HG03064 (cell line): Measurements from ENCODE around the gene BSND.
"Not testable (repeated sequence)": the region's sequence is repeated elsewhere in the genome, so short reads cannot be mapped to it uniquely, and the experiment has no call there.

ENCODE experiments used
- ATAC-seq: cut with Tn5 transposase; IDR thresholded peaks from one replicate; pipeline ENCODE4 v1.9.1; 2021; ENCODE audit warnings: low read depth; ENCODE audit not compliant: unreplicated experiment

The BSND gene

DNA sequence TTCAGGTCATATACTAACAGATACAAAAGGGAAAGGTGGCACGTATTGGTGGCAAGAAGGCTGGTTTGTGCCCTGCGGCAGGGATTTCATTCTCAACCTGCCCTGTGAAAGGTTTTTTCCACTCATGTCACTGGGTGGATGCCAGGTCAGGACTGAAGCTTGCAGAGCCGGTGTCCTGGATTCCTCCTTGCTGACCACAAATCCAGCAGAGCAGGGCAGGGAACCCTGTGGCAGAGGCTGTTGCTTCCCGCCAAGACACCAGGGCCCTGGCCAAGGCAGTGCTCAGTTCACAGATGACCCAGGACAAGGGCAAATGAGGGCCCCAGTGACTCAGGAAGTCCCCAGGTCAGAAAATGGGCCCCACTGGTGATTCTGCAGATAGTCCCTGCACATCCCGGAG, 16.4 kb downstream of the BSND start:
- ATAC-seq: no peak

GRCh38 chr1:55015731-55016620, 17.2 kb downstream of the BSND start:
- ATAC-seq: no peak

DNA sequence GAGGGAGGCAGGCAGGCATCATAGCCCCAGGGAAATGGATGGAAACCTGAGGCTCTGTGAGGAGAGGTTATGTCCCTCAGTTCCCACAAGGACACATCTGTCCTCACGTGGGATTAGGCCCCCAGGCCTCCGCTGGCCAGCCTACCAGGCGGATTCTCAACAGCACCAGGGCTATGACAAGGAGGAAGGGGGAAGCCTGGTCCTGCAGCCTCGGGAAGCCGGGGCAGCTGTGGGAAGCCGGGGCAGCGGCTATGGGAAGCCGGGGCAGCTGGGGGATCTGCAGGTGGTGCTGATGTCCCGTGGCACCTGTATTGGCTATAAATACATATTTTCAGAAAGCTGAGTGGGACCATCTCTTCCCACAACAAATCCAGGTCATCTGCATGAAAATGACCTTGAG, 19.7 kb downstream of the BSND start:
- ATAC-seq: no peak

DNA sequence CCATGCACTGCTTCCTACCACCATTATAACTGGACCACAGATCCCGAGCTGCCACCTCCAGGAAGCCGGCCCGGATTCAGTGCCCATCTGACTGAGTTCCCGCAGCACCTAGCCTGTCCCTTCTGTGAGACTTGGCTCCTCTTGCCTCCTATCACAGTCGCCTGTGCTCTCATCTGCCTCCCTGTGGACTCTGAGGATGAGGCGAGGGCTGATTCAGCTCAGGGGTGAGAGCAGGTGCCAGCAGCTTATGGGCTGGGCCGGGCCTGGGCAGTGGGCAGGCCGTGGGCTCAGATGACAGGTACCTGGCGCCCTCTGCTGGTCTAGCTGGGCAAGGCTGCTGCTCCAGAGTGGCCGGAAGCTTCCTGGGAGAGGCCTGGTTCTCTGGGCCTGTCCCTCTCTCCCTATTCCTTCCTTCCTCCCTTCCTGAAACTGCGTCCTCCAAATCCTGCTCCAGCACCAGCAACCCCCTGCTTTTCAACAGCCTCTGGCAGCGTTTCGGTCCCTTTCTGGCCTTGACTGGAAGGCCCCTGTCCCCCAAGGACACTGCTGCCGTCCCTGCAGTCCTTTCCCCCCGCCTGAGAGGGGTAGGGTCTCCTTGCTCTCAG, 23.3 kb downstream of the BSND start:
- peak; percentile 82 for ATAC-seq

DNA sequence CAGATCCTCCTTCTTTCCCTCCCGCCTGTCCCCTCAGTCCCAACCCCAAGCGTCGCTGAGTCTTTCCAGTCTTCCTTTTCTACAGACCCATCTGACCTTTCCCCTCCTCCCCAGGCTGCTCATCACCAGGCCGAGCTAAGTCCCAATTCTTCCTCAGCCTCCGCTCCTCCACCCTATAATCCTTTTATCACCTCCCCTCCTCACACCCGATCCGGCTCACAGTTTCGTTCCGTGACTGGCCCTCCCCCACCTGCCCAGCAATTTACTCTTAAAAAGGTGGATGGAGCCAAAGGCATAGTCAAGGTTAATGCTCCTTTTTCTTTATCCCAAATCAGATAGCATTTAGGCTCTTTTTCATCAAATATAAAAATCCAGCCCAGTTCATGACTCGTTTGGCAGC, 25.4 kb downstream of the BSND start:
- not testable (repeated sequence) for ATAC-seq

GRCh38 chr1:55026682-55027081, 27.9 kb downstream of the BSND start:
- ATAC-seq: not testable (repeated sequence)

- not testable (repeated sequence) for ATAC-seq
Observed at GRCh38 chr1:55031098-55031497, 32.4 kb downstream of the BSND start.

GRCh38 chr1:55033265-55033614, 34.5 kb downstream of the BSND start:
- ATAC-seq: no peak

- ATAC-seq: no peak
Observed at GRCh38 chr1:55034476-55035133, 35.9 kb downstream of the BSND start.

DNA sequence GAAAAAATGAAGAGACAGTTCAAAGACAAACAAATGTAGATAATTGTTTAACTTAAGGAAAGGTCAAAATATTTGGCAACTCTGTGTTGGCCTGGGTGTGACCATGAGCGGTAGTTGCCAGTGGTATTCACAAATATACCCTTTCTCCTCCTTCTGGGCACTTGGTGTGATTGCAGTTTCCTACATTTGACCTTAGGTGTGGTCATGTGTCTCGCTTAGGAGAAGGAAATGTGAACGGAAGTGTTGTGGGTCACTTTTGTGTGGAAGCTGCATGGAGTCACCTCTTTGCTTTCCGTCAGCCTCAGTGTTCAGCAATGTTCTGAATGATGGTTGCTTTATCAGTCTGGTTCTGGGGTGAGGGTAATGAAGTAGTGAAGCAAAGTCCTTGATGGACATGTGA, 37.2 kb downstream of the BSND start:
- no peak for ATAC-seq

- no peak for ATAC-seq
Observed at GRCh38 chr1:55037733-55038551, 39.2 kb downstream of the BSND start.

DNA sequence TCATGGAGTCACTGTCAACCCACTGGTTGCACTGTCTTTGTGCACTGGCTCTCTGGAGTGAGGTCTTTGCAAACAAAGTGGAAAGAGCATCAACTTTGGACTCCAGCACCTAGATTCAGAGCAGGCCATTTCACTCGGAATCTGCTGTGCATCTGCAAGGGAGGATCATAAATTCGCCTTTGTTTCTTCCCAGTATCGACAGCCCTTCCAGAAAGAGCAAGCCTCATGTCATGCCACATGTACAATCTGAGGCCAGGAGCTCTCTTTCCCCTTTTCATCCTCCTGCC, 39.8 kb downstream of the BSND start:
- ATAC-seq: no peak

GRCh38 chr1:55038974-55039341, 40.2 kb downstream of the BSND start:
- no peak for ATAC-seq

- no peak for ATAC-seq
Observed at GRCh38 chr1:55039342-55040082, 40.8 kb downstream of the BSND start, which contains the start of gene PCSK9. PCSK9 (plus strand) TSS chr1:55039548; CDS start chr1:55039838, 290 bp downstream.

DNA sequence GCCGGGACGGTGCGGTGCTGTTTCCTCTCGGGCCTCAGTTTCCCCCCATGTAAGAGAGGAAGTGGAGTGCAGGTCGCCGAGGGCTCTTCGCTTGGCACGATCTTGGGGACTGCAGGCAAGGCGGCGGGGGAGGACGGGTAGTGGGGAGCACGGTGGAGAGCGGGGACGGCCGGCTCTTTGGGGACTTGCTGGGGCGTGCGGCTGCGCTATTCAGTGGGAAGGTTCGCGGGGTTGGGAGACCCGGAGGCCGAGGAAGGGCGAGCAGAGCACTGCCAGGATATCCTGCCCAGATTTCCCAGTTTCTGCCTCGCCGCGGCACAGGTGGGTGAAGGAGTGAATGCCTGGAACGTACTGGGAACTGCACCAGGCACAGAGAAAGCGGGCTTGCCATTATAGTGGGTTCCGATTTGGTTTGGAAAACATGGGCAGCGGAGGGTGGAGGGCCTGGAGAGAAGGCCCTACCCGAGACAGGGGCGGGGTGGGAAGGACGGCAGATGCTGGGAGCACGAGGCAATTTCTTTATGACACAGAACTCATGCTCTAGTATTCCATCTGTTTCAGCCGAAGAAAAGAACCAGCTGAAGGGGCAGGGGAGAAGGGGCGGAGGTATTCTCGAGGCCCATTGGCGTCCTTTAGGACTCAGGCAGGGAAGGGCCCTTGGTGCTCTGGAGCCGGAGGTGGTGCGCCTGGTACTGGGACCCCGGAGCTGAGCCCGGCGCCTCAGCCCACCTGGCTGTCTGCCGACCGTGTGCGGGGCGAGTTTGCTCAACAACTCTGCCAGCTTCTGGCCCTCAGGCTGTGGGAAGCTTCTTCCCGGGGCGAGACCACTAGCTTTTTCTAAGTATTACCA, 41.6 kb downstream of the BSND start:
- no peak for ATAC-seq

- ATAC-seq: no peak
Observed at GRCh38 chr1:55040933-55041494, 42.3 kb downstream of the BSND start.

- ATAC-seq: no peak
Observed at GRCh38 chr1:55041613-55042012, 42.9 kb downstream of the BSND start.

- no peak for ATAC-seq
Observed at GRCh38 chr1:55043011-55043410, 44.3 kb downstream of the BSND start.

- ATAC-seq: no peak
Observed at GRCh38 chr1:55043726-55044125, 45.0 kb downstream of the BSND start.
